ENCODE data around the gene ESRRA.
"Not testable (repeated sequence)": the region's sequence is repeated elsewhere in the genome, so short reads cannot be mapped to it uniquely, and the experiment has no call there.

ESRRA gene

DNA sequence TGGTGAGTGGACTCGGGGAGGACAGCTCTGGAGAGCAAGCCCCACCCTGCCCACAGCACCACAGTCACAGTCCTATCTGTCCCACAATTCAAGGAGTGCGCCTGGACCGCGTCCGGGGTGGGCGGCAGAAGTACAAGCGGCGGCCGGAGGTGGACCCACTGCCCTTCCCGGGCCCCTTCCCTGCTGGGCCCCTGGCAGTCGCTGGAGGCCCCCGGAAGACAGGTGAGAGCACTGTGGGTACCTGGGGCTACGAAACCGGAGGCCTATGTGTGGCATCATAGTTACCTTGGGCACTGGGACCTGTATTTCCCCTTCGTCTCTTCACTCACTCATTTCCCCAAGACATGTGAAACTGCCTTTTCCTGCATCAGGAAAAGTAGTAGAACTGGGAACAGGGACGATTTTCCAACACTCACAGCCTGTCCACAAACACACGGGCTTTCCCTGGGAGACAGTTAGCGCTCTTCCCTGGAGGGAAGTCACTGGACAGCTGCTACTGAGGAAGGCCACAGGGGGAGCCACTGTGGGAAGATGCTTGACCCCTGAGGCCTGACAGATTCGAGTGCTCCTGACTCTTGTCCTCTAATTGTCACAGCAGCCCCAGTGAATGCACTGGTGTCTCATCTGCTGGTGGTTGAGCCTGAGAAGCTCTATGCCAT is 9.0 kb downstream of the ESRRA start:
- DNase-seq, result no peak

DNA sequence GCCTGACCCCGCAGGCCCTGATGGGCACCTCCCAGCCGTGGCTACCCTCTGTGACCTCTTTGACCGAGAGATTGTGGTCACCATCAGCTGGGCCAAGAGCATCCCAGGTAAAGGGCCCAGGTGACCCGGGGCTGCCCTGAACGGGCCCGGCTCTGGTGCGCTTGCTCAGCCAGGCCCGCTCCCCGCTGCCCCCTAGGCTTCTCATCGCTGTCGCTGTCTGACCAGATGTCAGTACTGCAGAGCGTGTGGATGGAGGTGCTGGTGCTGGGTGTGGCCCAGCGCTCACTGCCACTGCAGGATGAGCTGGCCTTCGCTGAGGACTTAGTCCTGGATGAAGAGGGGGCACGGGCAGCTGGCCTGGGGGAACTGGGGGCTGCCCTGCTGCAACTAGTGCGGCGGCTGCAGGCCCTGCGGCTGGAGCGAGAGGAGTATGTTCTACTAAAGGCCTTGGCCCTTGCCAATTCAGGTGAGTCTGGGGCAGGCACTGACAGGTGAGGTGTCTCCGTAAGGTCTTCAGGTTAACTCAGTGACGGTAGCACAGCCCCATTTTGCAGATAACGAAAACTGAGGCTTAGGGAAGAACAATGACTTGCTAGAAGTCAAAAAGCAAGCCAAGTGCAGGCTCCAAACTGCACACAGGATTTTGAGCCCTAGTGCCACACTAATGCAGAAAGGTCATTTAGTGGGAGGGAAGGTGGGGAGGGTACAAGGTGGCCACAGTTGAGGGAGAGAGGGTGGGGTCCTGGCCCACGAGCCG is 9.7 kb downstream of the ESRRA start:
- DNase-seq, result no peak

DNA sequence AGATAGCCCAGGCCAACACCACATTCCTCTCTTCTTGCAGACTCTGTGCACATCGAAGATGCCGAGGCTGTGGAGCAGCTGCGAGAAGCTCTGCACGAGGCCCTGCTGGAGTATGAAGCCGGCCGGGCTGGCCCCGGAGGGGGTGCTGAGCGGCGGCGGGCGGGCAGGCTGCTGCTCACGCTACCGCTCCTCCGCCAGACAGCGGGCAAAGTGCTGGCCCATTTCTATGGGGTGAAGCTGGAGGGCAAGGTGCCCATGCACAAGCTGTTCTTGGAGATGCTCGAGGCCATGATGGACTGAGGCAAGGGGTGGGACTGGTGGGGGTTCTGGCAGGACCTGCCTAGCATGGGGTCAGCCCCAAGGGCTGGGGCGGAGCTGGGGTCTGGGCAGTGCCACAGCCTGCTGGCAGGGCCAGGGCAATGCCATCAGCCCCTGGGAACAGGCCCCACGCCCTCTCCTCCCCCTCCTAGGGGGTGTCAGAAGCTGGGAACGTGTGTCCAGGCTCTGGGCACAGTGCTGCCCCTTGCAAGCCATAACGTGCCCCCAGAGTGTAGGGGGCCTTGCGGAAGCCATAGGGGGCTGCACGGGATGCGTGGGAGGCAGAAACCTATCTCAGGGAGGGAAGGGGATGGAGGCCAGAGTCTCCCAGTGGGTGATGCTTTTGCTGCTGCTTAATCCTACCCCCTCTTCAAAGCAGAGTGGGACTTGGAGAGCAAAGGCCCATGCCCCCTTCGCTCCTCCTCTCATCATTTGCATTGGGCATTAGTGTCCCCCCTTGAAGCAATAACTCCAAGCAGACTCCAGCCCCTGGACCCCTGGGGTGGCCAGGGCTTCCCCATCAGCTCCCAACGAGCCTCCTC is 10.6 kb downstream of the ESRRA start:
- not testable (repeated sequence) for DNase-seq

GRCh38 chr11:64316672-64317324 is 11.5 kb downstream of the ESRRA start:
- DNase-seq, result peak; percentile 73

DNA sequence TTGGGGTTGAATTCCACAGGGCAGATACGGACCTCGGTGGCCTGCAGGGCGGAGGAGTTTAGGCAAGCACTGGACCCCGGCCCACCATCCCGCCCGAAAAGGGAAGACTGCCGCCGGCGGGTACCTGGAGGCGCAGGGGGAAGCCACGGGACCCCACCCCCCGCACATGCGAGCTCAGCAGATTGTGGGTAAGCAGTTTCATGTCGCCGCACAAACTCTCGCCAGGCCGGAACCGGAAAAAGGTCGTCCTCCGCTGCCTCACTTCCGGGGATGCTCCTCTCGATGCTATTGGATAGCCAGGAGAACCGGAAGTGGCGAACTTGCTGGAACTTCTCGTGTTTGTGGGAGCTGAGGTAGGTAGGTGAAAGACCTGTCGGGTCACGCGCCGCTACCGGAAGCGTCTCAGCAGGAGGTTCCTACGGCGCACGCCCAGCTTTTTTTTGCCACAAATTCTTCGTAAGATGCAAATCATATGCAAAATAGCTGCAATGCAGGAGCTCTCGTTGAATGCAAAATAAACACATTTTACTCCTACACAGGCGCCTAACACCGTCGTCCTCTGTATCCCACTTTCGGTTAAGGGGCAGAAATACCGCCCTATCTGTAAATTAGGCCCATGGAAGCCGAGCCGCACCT is 12.1 kb downstream of the ESRRA start, which contains the start of gene TRMT112:
Gene TRMT112, minus strand, starts transcription at position 235 of the 636 bp plus-strand sequence. Its CDS starts 33 bp downstream, at position 202.
- peak; percentile 98 for DNase-seq

DNA sequence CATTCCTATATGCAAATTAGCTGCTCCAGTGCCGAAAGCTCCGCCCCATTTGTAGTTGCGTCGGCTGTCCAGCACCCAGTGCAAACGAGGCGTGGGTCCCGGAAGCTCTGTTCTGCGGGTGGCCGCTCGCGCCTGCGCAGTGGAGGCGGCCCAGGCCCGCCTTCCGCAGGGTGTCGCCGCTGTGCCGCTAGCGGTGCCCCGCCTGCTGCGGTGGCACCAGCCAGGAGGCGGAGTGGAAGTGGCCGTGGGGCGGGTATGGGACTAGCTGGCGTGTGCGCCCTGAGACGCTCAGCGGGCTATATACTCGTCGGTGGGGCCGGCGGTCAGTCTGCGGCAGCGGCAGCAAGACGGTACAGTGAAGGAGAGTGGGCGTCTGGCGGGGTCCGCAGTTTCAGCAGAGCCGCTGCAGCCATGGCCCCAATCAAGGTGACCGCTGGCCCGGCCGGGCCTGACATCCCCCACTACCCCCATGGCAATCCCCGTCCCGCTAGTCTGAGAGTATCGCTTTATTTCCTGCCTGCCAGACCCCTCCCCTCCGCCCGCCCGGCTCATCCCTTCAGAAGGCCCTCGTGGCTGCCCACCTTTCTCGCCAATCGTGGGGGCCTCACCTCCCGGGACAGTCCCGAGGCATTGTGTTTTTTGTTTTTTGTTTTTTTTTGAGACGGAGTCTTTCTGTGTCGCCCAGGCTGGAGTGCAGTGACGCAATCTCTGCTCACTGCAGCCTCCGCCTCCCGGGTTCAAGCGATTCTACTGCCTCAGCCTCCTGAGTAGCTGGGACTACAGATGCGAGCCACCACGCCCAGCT is 12.8 kb downstream of the ESRRA start, which contains the start of gene PRDX5:
Gene PRDX5, plus strand, starts transcription at position 161 of the 805 bp plus-strand sequence. Its CDS starts 95 bp downstream, at position 256.
- peak; percentile 94 for DNase-seq

- no peak for DNase-seq
Measured at GRCh38 chr11:64318766-64319761, 13.7 kb downstream of the ESRRA start.

DNA sequence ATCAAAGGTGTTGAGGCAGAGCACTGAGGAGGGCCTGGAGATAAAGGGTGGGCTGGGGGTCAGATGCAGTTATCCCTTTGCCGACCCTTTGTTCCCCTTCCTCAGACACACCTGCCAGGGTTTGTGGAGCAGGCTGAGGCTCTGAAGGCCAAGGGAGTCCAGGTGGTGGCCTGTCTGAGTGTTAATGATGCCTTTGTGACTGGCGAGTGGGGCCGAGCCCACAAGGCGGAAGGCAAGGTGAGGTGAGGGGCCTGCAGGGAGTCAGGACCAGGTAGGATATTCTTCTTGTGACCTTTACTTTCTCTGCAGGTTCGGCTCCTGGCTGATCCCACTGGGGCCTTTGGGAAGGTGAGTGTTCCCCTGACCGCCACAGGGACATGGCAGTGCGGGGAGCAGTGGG is 15.2 kb downstream of the ESRRA start:
- no peak for DNase-seq

DNA sequence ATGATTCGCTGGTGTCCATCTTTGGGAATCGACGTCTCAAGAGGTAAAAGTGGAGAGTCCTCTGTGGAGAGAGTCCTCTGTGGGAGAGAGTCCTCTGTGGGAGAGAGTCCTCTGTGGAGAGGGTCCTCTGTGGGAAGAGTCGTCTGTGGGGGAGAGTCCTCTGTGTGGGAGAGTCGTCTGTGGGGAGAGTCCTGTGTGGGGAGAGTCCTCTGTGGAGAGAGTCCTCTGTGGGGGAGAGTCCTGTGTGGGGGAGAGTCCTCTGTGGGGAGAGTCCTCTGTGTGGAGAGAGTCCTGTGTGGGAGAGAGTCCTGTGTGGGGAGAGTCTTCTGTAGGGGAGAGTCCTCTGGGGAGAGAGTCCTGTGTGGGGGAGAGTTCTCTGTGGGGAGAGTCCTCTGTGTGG is 15.7 kb downstream of the ESRRA start:
- no peak for DNase-seq

- no peak for DNase-seq
Measured at GRCh38 chr11:64321533-64321932, 16.2 kb downstream of the ESRRA start.

- no peak for DNase-seq
Measured at GRCh38 chr11:64322925-64323260, 17.6 kb downstream of the ESRRA start.

DNA sequence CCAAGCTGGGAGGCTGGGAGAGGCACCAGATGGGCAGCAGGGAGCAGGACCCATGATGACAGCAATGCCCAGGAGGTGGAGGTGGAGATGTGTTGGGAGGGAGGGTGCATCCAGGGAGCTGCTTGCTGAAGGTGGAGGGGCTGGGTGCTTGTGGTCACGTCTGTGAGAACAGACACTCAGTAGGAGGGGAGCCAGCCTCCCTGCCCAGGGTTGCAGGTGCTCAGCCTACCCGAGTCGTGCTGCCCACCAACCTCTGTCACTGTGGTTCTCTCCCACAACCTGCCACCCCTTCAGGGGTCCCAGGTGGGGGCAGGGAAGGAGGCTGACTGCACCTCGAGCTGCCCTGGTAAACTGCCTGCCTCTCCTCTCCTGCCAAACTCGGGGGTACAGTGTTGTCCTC is 18.0 kb downstream of the ESRRA start:
- DNase-seq, result no peak

- DNase-seq, result not testable (repeated sequence)
Measured at GRCh38 chr11:64323984-64324383, 18.7 kb downstream of the ESRRA start.

DNA sequence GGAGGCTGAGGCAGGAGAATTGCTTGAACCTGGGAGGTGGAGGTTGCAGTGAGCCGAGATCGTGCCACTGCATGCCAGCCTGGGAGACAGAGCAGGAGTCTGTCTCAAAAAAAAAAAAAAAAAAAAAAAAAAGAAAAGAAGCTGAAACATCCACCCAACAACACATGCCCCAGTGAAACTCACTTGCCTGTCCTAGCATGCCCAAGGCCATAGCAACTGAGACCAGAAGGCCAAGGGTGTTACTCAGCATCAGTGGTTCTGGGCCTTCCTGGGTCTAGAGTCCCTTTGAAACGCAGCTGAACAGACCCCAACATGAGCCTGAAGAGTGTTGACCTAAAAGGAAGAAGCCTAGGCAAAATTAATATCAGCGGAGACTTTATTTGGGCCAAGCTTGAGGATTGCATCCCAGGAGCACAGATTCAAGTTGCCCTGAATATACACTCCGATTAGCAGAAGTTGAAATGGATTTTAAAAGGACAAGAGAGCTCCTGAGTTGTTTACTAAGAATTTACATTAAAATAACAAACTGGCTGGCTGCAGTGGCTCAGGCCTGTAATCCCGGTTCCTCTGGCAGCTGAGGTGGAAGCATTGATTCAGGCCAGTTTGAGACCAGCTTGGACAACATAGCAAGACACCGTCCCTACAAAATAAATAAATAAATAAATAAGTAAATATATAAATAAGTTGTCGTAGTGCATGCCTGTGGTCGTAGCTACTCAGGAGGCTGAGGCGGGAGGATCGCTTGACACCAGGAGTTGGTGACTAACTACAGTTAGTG is 19.6 kb downstream of the ESRRA start:
- DNase-seq, result no peak

GRCh38 chr11:64327375-64327774 is 22.1 kb downstream of the ESRRA start:
- DNase-seq, result no peak

DNA sequence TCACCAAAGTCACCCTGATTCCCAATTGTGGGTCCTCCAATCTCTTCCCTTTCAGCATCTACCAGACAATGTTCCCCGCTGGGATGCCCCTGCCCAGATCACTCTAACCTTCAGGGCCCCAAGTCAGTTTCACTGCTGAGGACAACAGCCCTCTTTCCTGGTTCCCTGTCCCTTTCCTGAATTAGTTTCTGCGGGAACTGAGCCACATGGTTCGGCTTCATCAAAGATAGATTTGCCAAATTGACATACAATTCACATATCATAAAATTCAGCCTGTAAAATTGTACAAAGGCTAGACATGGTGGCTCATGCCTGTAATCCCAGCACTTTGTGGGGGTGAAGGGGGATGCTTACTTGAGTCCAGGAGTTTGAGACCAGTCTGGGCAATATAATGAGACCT is 22.7 kb downstream of the ESRRA start:
- no peak for DNase-seq

DNA sequence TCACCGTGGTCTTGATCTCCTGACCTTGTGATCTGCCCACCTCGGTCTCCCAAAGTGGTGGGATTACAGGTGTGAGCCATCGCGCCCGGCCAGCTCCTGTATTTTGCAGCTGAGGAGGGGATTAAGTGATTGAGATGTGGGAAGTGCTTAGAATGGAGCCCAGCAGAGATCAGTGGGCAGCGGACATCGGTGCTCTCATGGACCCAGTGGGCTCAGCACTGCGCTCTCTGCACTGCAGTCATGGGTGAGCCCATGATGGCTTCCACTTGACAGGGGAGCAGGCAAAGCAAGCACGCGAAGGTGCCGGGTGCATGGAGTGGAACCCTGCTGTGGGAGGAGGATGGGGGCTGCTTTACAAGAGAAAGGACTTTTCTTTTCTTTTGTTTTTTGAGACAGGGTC is 25.6 kb downstream of the ESRRA start:
- no peak for DNase-seq

DNA sequence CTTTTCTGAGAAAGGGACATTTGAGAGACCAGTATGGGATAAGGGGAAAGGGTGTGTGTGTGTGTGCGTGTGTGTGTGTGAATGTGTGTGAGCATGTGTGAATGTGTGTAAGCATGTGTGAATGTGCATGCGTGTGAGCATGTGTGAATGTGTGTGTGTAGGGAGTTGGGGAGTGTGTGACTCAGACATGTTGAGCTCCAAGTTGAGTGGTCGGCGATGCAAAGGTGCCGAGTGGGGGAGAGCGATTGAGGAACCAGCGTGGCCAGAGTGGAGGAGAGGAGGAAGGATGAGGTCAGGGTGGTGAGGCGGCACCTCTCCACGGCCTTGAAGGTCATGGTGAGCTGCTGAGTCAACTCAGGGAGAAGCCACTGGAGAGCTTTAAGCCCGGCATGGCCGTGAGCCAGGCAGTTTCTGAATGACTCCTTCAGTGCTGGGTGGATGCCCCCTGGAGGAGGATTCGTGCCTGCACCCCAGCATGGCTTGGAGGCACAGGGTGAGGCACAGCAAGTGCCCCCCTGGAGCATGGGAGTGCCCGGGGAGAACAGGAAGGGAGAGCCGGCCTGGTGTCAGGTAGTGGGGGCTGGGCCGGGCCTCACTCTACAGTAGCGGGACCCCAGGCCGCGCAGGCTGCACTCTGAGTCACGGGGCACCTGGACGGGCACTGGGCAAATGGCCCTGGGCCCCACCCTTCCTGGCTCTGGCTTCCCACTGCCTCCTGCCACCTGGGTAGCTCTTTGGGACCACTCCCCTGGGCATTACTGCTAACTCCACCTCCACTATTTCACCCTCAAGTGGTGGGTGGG is 26.4 kb downstream of the ESRRA start:
- DNase-seq, result no peak

DNA sequence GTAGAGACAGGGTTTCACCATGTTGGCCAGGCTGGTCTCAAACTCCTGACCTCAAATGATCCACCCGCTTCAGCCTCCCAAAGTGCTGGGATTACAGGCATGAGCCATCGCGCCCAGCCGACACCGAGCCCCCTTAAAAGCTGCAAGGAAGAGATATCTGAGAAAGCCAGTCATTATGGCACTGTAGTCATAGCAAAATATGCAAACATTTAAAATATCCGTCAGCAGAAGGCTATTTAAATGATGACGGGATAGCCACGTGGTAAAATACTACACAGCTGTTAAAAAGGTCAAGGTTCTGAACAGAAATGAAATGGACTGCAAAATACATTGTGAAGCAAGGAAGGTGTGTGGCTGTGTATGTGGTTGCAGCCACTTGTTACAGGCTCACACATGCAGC is 28.2 kb downstream of the ESRRA start:
- DNase-seq, result no peak

Measured in NCI-H1105 treated with DMSO at 0.1 percent for 48 hours (cell line).